H9 (cell line): ENCODE results near the gene LFNG. TPM values are rescaled to one million over a fixed set of nuclear protein-coding genes. Genes with fewer than 3 reads are reported as not detected.

Experiments used
- DNase-seq: peaks from one replicate; pipeline ENCODE4 v3.0.0-alpha.2; 2017
- H2AFZ ChIP-seq: one replicate; pipeline ENCODE4 v1.6.1; 2013; ENCODE audit warnings: mild to moderate bottlenecking, low read length, control low read depth, moderate library complexity
- H2AK5ac ChIP-seq: 2 replicates; pipeline ENCODE4 v1.6.1; 2013; ENCODE audit warnings: low read length, control low read depth, mixed read lengths; ENCODE audit not compliant: insufficient read length
- H2BK120ac ChIP-seq: one replicate; pipeline ENCODE4 v1.6.1; 2013; ENCODE audit warnings: low read depth, mild to moderate bottlenecking, low read length, control low read depth, inconsistent platforms; ENCODE audit not compliant: poor library complexity, severe bottlenecking
- H2BK12ac ChIP-seq: 2 replicates; pipeline ENCODE4 v1.6.1; 2013; ENCODE audit warnings: low read length, control low read depth, mixed read lengths, low read depth; ENCODE audit not compliant: insufficient read length
- H2BK15ac ChIP-seq: 2 replicates; pipeline ENCODE4 v1.6.1; 2013; ENCODE audit warnings: low read depth, low read length, control low read depth
- H2BK20ac ChIP-seq: one replicate; pipeline ENCODE4 v1.6.1; 2013; ENCODE audit warnings: low read depth, mild to moderate bottlenecking, low read length, control low read depth, inconsistent platforms; ENCODE audit not compliant: poor library complexity, severe bottlenecking
- H2BK5ac ChIP-seq: 2 replicates; pipeline ENCODE4 v1.6.1; 2013; ENCODE audit warnings: low read length, control low read depth, mixed read lengths; ENCODE audit not compliant: insufficient read length
- H3K14ac ChIP-seq: 2 replicates; pipeline ENCODE4 v1.6.1; 2013; ENCODE audit warnings: low read length, control low read depth; ENCODE audit not compliant: insufficient read depth
- H3K18ac ChIP-seq: 2 replicates; pipeline ENCODE4 v1.6.1; 2013; ENCODE audit warnings: low read depth, mild to moderate bottlenecking, mixed read lengths, low read length, control low read depth; ENCODE audit not compliant: insufficient read length
- H3K23ac ChIP-seq: 2 replicates; pipeline ENCODE4 v1.6.1; 2013; ENCODE audit warnings: low read length, control low read depth, mixed read lengths, low read depth; ENCODE audit not compliant: insufficient read length
- H3K23me2 ChIP-seq: 2 replicates; pipeline ENCODE4 v1.6.1; 2013; ENCODE audit warnings: low read depth, mild to moderate bottlenecking, mixed read lengths, low read length, control low read depth; ENCODE audit not compliant: insufficient read length, poor library complexity, severe bottlenecking
- H3K27ac ChIP-seq: 2 replicates; pipeline ENCODE4 v1.5.1; 2013; ENCODE audit warnings: low read length, control low read depth, mixed read lengths, low read depth; ENCODE audit not compliant: insufficient read length
- H3K27me3 ChIP-seq: 2 replicates; pipeline ENCODE4 v1.6.1; 2013; ENCODE audit warnings: low read length, control low read depth, inconsistent platforms; ENCODE audit not compliant: insufficient read depth
- H3K4ac ChIP-seq: 2 replicates; pipeline ENCODE4 v1.6.1; 2013; ENCODE audit warnings: low read depth, mild to moderate bottlenecking, control low read depth, inconsistent platforms, low read length, moderate library complexity
- H3K4me1 ChIP-seq: 2 replicates; pipeline ENCODE4 v1.6.1; 2013; ENCODE audit warnings: low read length, control low read depth, inconsistent platforms; ENCODE audit not compliant: insufficient read depth
- H3K4me2 ChIP-seq: 2 replicates; pipeline ENCODE4 v1.6.1; 2013; ENCODE audit warnings: low read length, control low read depth, mixed read lengths; ENCODE audit not compliant: insufficient read length, insufficient read depth
- H3K56ac ChIP-seq: 2 replicates; pipeline ENCODE4 v1.6.1; 2013; ENCODE audit warnings: low read depth, mild to moderate bottlenecking, mixed read lengths, low read length, control low read depth; ENCODE audit not compliant: insufficient read length
- H3K79me1 ChIP-seq: 2 replicates; pipeline ENCODE4 v1.6.1; 2013; ENCODE audit warnings: low read depth, mild to moderate bottlenecking, moderate library complexity, low read length, control low read depth, inconsistent platforms; ENCODE audit not compliant: insufficient read depth, poor library complexity, severe bottlenecking
- H3K79me2 ChIP-seq: 2 replicates; pipeline ENCODE4 v1.6.1; 2013; ENCODE audit warnings: low read length, control low read depth, inconsistent platforms; ENCODE audit not compliant: insufficient read depth
- H3K9ac ChIP-seq: 2 replicates; pipeline ENCODE4 v1.6.1; 2013; ENCODE audit warnings: low read length, control low read depth, mixed read lengths; ENCODE audit not compliant: insufficient read length; ENCODE audit errors: extremely low read depth
- H3K9me3 ChIP-seq: one replicate; pipeline ENCODE4 v1.6.1; 2013; ENCODE audit warnings: low read depth, low read length, inconsistent platforms; ENCODE audit not compliant: control insufficient read depth
- H3T11ph ChIP-seq: one replicate; pipeline ENCODE4 v1.6.1; 2013; ENCODE audit warnings: mild to moderate bottlenecking, low read length, control low read depth, inconsistent platforms
- H4K20me1 ChIP-seq: one replicate; pipeline ENCODE4 v1.6.1; 2013; ENCODE audit not compliant: control insufficient read depth, insufficient read length, insufficient read depth
- H4K5ac ChIP-seq: 2 replicates; pipeline ENCODE4 v1.6.1; 2013; ENCODE audit warnings: low read depth, mild to moderate bottlenecking, mixed read lengths, low read length, control low read depth; ENCODE audit not compliant: insufficient read length
- H4K8ac ChIP-seq: replicated peaks from 2 replicates; pipeline ENCODE4 v1.6.1; 2013; ENCODE audit warnings: low read length, control low read depth, mixed read lengths, low read depth; ENCODE audit not compliant: insufficient read length
- H4K91ac ChIP-seq: 2 replicates; pipeline ENCODE4 v1.6.1; 2013; ENCODE audit warnings: low read depth, mild to moderate bottlenecking, moderate library complexity, mixed read lengths, low read length, control low read depth; ENCODE audit not compliant: insufficient read length
- H3K27ac Mint-ChIP-seq, 3 experiments: 2 replicates in 2 of 3; 3 replicates in 1 of 3; pipeline ENCODE4 v1.8.0; 2020 to 2021; ENCODE audit warnings: mixed read lengths in 3 of 3, mild to moderate bottlenecking in 1 of 3, moderate library complexity in 1 of 3
- H3K27me3 Mint-ChIP-seq: 2 replicates; pipeline ENCODE4 v1.8.0; 2021; ENCODE audit warnings: low read depth, mild to moderate bottlenecking, moderate library complexity, mixed read lengths
- H3K36me3 Mint-ChIP-seq, 3 experiments: 2 replicates in 2 of 3; 3 replicates in 1 of 3; pipeline ENCODE4 v1.8.0; 2020 to 2021; ENCODE audit warnings: low read depth in 3 of 3, mixed read lengths in 3 of 3; ENCODE audit not compliant: insufficient read depth in 1 of 3
- H3K4me1 Mint-ChIP-seq, 2 experiments: 2 replicates each; pipeline ENCODE4 v1.8.0; 2020; ENCODE audit warnings: mixed read lengths in 2 of 2
- H3K4me3 Mint-ChIP-seq, 2 experiments: 2 replicates in 1 of 2; 3 replicates in 1 of 2; pipeline ENCODE4 v1.8.0; 2020 to 2021; ENCODE audit warnings: mild to moderate bottlenecking in 2 of 2, mixed read lengths in 2 of 2, moderate library complexity in 1 of 2
- H3K9me3 Mint-ChIP-seq, 2 experiments: 2 replicates in 1 of 2; 3 replicates in 1 of 2; pipeline ENCODE4 v1.8.0; 2020; ENCODE audit warnings: mild to moderate bottlenecking in 2 of 2, mixed read lengths in 2 of 2, moderate library complexity in 1 of 2
- CTCF ChIP-seq: fragments of 200-600 bp; sonication (generic); conservative IDR thresholded peaks from 3 replicates; pipeline ENCODE4 v1.8.0; 2021; ENCODE audit warnings: antibody characterized with exemption, mild to moderate bottlenecking
- WGBS: extraction: QIAGEN DNeasy Blood & Tissue Kit; methylation state at CpG from one replicate; pipeline ENCODE4 v1.1.7; 2013; ENCODE audit warnings: missing lambda C conversion rate, low lambda C conversion rate, mixed read lengths; ENCODE audit not compliant: insufficient read length; ENCODE audit errors: extremely low coverage; 5-methylcytosine and 5-hydroxymethylcytosine counted together
- total RNA-seq: library from RNA; stranded (reverse); gene quantifications from 2 replicates; pipeline ENCODE4 v1.2.1, GENCODE V29; 2021

Gene LFNG
- total RNA-seq, 1 experiment from 2014 or later, result 52.9 TPM

GRCh38 chr7:2508327-2509215, 11.0 kb upstream of the LFNG start:
- H3K9me3 ChIP-seq, result no peaks in the 10 kb centered on the region
- TF ChIP-seq CTCF, result no peak
- no peaks in the 10 kb centered on the region for H3K23me2 ChIP-seq
- H3K4me3 Mint-ChIP-seq, result no peak overlapping the region
- no peak overlapping the region for H3K9ac ChIP-seq
- H2AK5ac ChIP-seq, result no peak overlapping the region
- no peak overlapping the region for H3T11ph ChIP-seq
- H3K27me3 Mint-ChIP-seq, result no peaks in the 10 kb centered on the region
- H3K23ac ChIP-seq, result no peak overlapping the region
- no peak overlapping the region for H2BK15ac ChIP-seq
- H3K14ac ChIP-seq, result no peak overlapping the region
- no CpG with 5 or more reads among the region's 43 CpGs for WGBS
- H3K79me2 ChIP-seq, result no peaks in the 10 kb centered on the region
- H3K18ac ChIP-seq, result no peak overlapping the region
- H4K20me1 ChIP-seq, result no peaks in the 10 kb centered on the region
- H3K4me1 ChIP-seq, result no peaks in the 10 kb centered on the region
- H3K4ac ChIP-seq, result no peak overlapping the region
- H2BK12ac ChIP-seq, result no peak overlapping the region
- no peak overlapping the region for H2AFZ ChIP-seq
- H2BK20ac ChIP-seq, result no peak overlapping the region
- peaks cover 13 to 36% of the 10 kb centered on the region in 2 experiments for H3K4me1 Mint-ChIP-seq
- no peak overlapping the region for H4K91ac ChIP-seq
- no peak overlapping the region for H4K5ac ChIP-seq
- H2BK120ac ChIP-seq, result no peak overlapping the region
- no peak overlapping the region for H3K27ac ChIP-seq
- H3K9me3 Mint-ChIP-seq, result no peaks in the 10 kb centered on the region; a peak in 1 of 5 replicates
- H2BK5ac ChIP-seq, result no peak overlapping the region
- no peaks in the 10 kb centered on the region for H3K36me3 Mint-ChIP-seq
- H3K27me3 ChIP-seq, result no peaks in the 10 kb centered on the region
- H3K4me2 ChIP-seq, result no peak overlapping the region
- peak overlapping the region in 1 of 3 experiments; percentile 40; a peak in 2 of 7 replicates for H3K27ac Mint-ChIP-seq
- no peak for DNase-seq
- H4K8ac ChIP-seq, result no peak overlapping the region
- no peak overlapping the region for H3K56ac ChIP-seq
- no peaks in the 10 kb centered on the region for H3K79me1 ChIP-seq
